DMS 273 treated with DMSO at 0.1 percent for 48 hours (cell line): ENCODE data around the gene SLC37A1.

ENCODE experiments used
- DNase-seq: peaks from one replicate; lab custom pipeline; 2025; lab: John Stamatoyannopoulos, UW

SLC37A1 gene

DNA sequence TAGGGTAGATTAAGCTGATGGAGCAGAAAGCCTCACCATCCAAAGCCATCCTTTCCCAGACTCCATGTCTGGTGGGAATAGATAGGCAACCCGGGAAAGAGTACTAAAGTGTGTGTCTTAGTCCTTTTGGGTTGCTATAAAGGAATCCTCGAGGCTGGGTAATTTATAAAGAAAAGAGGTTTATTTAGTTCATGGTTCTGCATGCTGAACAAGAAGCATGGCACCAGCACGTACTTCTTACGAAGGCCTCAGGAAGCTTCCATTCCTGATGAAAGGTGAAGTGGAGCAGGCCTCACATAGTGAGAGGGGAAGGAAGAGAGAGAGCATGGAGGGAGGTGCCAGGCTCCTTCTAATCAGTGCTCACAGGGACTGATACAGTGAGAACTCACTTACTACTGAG lies 6.2 kb upstream of the SLC37A1 start:
- DNase-seq = no peak

GRCh38 chr21:42508371-42508770 lies 5.3 kb upstream of the SLC37A1 start:
- DNase-seq = no peak

DNA sequence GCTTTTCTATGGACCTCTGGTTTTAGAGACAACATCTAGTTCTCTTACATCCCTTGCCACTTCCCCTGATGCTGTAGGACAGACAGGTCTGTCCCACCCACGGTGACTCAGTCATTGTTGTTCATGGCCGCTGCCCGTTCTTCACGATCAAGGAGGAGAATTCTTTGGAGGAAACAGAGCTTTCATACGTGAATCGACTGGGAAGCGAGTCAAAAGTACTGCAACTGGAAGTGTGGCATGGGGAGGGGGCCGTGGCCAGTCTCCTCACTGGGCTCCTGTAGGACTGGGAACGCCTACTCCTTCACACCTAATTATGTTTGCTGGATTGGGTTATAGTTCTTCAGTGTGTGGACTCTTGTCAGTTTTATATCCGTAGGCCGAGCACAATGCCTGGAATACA lies 4.4 kb upstream of the SLC37A1 start:
- no peak for DNase-seq

- no peak for DNase-seq
Observed at GRCh38 chr21:42512346-42513034, 1.2 kb upstream of the SLC37A1 start.

DNA sequence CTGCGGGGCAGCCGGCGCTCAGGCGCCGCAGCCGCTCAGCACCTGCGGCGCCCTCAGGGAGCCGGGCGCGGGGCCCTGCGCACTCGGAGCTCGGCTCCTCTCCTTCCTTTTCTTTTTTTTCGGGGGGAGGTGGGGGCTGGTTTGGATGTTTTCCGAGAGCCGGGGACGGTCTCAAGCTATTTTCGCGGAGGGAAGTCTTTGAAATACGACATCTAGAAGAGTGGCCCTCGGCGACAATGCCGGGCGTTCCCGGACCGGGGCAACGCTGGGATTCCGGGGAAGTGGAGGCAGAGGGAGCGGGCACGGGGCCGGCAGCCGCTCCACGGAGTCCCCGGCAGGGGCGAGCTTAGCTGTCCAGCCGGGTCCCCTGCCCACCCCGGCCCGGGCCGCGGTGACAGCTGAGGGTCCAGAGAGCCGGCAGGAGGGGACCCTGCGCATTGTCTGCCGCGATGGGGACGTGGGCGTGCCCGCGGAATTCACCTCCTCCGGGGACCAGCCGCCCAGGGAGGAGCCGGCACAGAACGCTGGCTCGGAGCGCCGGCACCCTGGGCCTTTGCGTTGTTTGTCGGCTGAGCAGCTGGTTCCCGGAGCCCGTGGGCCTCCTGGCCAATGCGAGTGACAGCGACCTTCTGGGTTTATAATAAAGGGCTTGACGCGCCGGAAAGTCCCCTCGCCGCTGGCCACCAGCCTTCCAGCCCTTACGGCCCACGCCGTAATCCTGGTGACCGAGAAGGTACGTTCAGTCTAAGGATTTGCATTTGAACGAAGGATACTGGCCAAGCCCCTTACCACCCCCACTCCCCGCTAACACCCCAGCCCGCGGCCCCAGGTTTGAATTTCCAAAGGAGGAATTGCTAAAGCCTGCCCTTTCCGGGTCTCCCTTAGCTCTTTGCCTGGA lies 582 bp downstream of the SLC37A1 start:
- no peak for DNase-seq

- DNase-seq = no peak
Observed at GRCh38 chr21:42514883-42515228, 1.2 kb downstream of the SLC37A1 start.

DNA sequence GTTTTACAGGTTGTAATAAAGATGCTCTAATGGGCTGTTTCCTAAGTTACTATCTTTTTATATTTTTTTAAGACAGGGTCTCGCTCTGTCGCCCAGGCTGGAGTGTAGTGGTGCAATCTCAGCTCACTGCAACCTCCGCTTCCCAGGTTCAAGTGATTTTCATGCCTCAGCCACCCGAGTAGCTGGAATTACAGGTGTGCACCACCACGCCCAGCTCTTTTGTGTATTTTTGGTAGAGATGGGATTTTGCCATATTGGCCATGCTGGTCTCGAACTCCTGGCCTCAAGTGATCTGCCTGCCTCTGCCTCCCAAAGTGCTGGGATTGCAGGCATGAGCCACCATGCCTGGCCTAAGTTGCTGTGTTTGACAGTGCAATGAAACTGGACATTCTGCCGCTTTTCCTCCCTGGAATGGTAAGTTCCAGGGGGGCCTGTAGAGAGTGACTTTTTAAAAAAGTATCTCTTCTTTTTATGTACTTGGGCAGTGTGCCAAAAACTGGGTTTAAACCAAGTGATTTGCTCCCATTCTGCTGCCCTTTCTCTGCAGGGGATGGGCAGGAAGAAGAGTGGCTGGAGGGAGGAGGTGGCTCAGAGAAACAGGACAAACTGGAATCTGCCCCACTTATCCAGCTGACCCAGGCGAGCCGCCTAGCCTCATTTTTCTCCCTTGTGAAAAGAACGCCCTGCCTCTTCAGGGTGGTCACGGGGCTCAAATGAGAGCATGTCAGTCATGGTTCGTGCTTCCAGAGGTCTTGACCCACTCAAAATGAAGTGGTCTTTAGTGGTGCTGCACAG lies 2.3 kb downstream of the SLC37A1 start:
- no peak for DNase-seq

GRCh38 chr21:42518215-42518614 lies 4.6 kb downstream of the SLC37A1 start:
- DNase-seq = no peak

- DNase-seq = no peak
Observed at GRCh38 chr21:42518626-42519025, 5.0 kb downstream of the SLC37A1 start.

- no peak for DNase-seq
Observed at GRCh38 chr21:42520628-42521253, 7.1 kb downstream of the SLC37A1 start.

DNA sequence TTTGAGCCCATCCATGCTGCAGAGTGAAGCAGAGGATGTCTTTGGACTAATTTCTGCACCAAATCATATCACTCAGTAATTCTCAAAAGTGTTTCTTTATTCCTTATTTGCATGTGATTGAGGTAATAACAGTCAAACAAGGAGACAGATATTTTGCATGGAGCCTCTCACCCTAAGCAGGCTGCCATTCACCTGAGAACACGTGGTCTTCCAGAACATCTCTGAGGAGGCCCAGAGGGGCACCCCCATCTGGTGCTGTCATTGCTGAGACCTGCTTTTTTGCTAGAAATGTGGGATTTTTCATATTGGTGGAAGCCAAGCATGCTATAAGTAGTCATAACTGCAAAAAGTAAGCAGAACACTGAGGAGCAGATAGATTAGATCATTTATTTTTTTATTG lies 7.7 kb downstream of the SLC37A1 start:
- DNase-seq = no peak

DNA sequence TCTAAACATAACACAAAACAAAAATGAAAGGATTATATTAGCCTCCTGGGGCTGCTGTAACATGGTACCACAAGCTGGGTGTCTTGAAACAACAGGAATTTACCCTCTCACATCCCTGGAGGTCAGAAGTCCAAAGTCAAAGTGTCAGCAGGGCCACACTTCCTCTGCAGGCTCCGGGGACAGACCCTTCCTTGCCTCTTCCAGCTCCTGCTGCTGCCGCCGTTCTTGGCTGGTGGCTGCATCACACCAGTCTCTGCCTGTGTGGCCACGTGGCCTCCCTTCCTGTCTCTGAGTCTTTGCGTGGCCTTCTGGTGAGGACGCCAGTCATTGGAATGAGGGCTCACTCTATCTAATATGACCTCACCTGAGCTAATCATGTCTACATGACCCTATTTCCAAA lies 8.2 kb downstream of the SLC37A1 start:
- DNase-seq = no peak

GRCh38 chr21:42522271-42522670 lies 8.6 kb downstream of the SLC37A1 start:
- DNase-seq = no peak

DNA sequence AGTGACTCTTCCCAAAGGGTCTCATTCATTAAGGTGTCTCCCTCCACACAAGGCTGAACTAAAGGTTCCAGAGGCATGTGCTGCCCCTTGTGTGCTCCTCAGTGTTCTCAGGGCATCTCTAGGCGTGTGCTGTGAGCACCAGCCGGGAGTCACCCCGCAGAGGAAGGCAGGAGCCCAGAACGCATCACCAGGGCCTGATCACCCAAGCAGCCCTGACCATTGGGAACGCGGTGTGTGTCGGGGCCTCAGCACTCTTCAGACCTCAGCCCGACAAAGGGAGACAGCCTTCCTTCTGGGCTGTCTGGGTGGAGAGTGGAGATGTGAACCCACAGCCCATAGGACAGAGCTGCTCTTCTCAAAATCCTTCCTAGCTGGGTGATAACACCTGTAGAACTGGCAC lies 9.1 kb downstream of the SLC37A1 start:
- DNase-seq = no peak

GRCh38 chr21:42523211-42523610 lies 9.6 kb downstream of the SLC37A1 start:
- no peak for DNase-seq

GRCh38 chr21:42523941-42524340 lies 10.3 kb downstream of the SLC37A1 start:
- DNase-seq = no peak

- no peak for DNase-seq
Observed at GRCh38 chr21:42524341-42525028, 10.8 kb downstream of the SLC37A1 start.

- DNase-seq = no peak
Observed at GRCh38 chr21:42525029-42525581, 11.5 kb downstream of the SLC37A1 start.

- DNase-seq = no peak
Observed at GRCh38 chr21:42525676-42526378, 12.2 kb downstream of the SLC37A1 start.

DNA sequence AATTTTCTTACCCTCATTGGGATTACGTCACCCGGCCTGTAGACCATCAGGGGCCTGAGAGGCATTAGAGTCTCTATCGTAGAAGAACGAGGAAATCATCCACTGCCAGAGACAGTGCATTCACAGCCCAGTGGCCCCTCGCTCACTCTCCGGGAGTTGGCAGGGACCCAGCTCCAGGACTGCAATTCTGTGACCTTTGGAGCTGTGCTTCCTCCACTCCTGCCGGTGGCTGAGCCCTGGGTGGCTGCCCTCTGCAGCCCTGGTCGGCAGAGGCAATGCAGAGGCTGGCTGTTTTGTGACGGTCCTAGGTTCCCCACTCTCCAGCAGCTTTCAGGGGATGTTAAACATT lies 12.7 kb downstream of the SLC37A1 start:
- no peak for DNase-seq

GRCh38 chr21:42527127-42527488 lies 13.5 kb downstream of the SLC37A1 start:
- DNase-seq = no peak
